Choroid plexus epithelial cell (primary cell): ENCODE measurements around the gene DPP8.

Experiments used
- DNase-seq: peaks from one replicate; pipeline ENCODE4 v3.0.0-alpha.2; 2010; ENCODE audit warnings: low read depth
- H3K4me3 ChIP-seq: 2 replicates; pipeline ENCODE4 v1.5.1; 2011; ENCODE audit warnings: low read depth, mild to moderate bottlenecking, control low read depth, low read length, moderate library complexity
- TF ChIP-seq, protein P1 (sequence below): conservative IDR thresholded peaks from 2 replicates; pipeline ENCODE4 v1.5.1; 2011; ENCODE audit warnings: low read depth, mild to moderate bottlenecking, control low read depth, inconsistent platforms, low read length, moderate library complexity

DPP8 gene

DNA sequence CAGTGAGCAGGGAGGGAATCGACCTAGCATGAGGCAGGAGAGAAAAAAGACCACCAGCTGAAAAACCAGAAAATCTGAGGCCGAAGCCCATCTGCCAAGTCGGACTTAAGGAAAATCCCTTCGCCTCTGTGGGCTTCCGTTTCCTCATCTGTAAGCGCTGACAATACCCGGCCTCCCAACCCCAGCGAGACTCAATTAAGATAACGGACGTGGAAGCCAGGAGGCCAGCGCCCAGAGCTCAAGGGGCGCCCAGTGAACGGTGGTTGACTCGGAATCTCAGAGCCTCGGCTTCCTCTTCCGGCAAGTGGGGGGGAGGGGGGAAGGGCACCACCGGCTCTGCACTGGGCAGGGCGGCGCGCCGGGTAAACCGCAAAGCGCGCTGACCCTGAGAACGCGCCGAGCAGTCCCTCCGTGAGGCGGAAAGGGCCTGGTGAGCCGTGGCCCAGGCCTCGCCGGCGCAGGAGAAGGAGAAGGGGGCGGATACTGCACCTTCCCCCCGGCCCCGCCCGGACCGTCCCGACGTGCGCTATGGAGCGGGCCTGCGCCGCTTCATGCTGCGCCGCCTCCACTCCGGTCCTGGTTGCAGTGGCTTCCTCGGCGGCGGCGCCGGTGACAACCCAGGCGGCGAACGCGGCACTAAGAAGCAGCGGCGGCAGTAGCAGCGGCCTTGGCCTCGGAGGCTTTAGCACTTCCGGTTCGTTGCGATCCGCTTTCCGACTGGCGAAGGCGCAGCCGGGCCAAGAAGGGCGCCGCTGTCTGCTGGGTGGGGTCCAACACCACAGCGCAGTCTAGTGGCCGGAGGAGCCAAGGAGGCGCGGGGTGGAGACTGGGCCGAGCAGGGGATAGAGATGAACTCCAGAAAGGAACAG lies at the start of gene DPP8:
TSS of gene DPP8 (minus strand) at position 693 of the 869 bp plus-strand sequence. CDS start 5,136 bp downstream, outside the sequence.
- TF ChIP-seq, protein P1, sequence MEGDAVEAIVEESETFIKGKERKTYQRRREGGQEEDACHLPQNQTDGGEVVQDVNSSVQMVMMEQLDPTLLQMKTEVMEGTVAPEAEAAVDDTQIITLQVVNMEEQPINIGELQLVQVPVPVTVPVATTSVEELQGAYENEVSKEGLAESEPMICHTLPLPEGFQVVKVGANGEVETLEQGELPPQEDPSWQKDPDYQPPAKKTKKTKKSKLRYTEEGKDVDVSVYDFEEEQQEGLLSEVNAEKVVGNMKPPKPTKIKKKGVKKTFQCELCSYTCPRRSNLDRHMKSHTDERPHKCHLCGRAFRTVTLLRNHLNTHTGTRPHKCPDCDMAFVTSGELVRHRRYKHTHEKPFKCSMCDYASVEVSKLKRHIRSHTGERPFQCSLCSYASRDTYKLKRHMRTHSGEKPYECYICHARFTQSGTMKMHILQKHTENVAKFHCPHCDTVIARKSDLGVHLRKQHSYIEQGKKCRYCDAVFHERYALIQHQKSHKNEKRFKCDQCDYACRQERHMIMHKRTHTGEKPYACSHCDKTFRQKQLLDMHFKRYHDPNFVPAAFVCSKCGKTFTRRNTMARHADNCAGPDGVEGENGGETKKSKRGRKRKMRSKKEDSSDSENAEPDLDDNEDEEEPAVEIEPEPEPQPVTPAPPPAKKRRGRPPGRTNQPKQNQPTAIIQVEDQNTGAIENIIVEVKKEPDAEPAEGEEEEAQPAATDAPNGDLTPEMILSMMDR, result peak; percentile 94
- peak; percentile 96 for DNase-seq
- peak within 1 kb of the TSS; percentile 100 for H3K4me3 ChIP-seq

DNA sequence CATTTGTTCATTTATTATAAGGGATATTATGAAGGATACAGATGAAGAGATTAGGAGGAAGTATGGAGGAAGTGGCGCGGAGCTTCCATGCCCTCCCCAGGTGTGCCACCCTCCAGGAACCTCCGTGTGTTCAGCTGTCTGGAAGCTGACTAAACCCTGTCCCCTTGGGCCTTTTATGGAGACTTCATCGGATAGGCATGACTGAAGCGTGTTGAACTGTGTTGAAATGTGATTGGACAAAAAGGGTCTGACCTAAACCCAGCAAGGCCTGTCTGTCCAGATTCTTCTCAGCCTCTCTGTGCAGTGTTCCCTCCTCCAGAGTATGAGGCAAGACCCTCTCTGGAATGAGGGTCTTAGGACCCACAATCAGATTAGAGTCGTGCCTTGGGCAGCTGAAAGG lies 44.4 kb upstream of the DPP8 start:
- TF ChIP-seq, protein P1, result no peak
- no peak for DNase-seq
- no peak overlapping the region for H3K4me3 ChIP-seq

DNA sequence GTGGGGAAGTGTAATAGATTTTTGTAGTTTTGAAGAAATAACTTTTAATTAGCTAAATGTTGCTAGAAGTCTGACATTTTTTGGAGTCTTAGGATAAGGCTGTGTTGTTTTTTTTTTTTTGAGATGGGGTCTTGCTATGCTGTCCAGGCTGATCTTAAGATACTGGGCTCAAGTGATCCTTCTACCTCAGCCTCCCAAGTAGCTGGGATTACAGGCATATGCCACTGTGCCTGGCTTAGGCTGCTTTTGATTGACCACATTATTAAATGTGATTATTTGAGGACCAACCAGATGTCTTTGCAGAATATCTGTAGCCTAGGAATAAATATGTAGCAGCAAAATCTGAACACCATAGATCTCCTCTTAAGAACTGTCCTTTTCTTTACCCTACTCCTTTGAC lies 42.5 kb upstream of the DPP8 start:
- TF ChIP-seq, protein P1, result no peak
- DNase-seq, result no peak
- no peak overlapping the region for H3K4me3 ChIP-seq

DNA sequence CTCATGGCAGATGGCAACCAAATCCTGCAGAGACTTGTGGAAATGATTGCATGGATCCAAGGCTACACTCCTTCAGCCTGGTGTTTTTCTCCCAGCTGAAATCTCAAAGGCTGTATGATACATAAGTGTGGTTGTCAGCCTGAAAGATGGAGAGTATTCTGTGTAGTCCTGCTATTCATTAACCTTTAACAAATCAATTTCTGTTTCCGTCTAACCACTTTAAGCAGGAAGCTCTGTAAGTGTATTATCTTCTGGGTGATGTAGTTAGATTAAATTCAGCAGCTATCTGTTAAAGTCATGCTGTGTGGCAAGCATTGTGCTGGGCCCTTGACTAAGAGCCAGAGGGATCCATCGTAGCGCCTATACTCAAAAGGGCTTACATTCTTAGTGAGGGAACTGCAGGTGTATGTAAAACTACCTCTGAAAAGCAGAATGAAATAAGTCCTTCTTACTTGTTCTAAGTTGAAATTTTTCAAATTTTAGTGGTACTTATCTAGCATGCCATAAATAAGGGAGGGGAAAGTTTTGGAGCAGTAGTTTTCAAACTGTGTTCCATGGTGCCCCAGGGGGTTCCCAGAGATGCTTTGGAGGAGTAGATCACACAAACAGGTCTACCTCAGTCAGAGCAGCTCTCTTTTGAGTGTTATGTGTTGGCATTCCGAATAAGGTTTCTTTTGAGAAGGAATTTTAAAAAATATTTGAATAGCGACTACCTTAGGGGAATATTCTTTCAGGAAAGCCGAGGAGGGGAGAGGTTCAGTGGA lies 41.7 kb upstream of the DPP8 start:
- no peak overlapping the region for H3K4me3 ChIP-seq
- TF ChIP-seq, protein P1, result no peak
- DNase-seq, result no peak

DNA sequence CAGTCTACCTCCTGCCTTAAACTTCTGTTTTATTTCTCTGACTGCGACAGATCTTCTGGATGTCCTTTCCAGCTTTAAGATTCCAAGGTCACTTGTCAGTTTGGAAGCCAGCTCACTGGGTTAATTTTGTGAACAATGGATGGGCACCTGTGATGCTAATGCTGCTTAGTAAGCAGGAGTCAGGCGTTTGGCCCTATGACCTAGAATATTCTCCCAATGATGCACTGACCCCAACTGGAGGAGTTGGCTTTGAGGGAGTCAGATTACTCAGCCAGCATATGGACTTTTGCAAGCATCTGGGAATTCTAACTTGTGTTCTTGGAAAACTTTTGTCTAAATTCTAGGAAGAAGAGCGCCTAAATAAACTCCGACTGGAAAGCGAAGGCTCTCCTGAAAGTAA lies 40.8 kb upstream of the DPP8 start:
- TF ChIP-seq, protein P1, result no peak
- DNase-seq, result peak; percentile 61
- H3K4me3 ChIP-seq, result no peak overlapping the region

DNA sequence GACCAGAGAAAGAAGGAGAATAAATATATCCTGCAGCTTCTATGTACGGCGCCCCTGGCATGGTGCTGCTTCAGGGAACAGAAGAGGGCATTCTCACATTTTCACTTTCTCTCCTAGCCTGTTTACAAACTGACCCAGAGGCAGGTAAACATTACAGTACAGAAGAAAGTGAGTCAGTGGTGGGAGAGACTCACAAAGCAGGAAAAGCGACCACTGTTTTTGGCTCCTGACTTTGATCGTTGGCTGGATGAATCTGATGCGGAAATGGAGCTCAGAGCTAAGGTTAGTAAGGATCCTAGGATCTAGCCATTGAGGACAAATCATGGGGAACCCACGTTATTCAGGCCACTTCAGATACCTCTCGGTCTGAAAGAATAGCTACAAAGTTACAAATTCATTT lies 39.1 kb upstream of the DPP8 start:
- no peak overlapping the region for H3K4me3 ChIP-seq
- no peak for DNase-seq
- TF ChIP-seq, protein P1, result no peak
